Fibroblast of lung (primary cell): ENCODE measurements around the gene GAS2L1.

Experiments used
- CTCF ChIP-seq, 2 donors: IDR thresholded peaks in 1 of 2; conservative IDR thresholded peaks in 1 of 2; 1 replicate in 1 of 2; 2 replicates in 1 of 2; pipeline ENCODE4 v1.5.1; 2011 to 2012; ENCODE audit warnings: low read length in 2 of 2, control low read depth in 1 of 2, inconsistent platforms in 1 of 2, low read depth in 1 of 2, mild to moderate bottlenecking in 1 of 2
- EZH2 ChIP-seq: IDR thresholded peaks from 2 replicates; pipeline ENCODE4 v1.5.1; 2012; ENCODE audit warnings: low read length, control low read depth, mild to moderate bottlenecking; ENCODE audit errors: missing control alignments

- TF ChIP-seq CTCF (conservative IDR thresholded peaks at IDR 0.05 in 1 of 2, IDR thresholded peaks at IDR 0.05 in 1 of 2; ENCODE audit: low read depth in 1 of 2, low read length in 2 of 2) (no peak), EZH2 (no peak)
Measured at GRCh38 chr22:29259253-29259899, 47.1 kb upstream of the GAS2L1 start.
